HUDEP-2 (cell line): Measurements from ENCODE around the gene ARSG.

Experiments used
- DNase-seq, 76 experiments: peaks; one replicate each; lab custom pipeline; 2025; ENCODE audit not compliant: unreplicated experiment in 76 of 76; lab: John Stamatoyannopoulos, UW

Gene ARSG

GRCh38 chr17:68445671-68446070, 154.4 kb downstream of the ARSG start:
- no peak for DNase-seq

GRCh38 chr17:68446626-68447041, 155.3 kb downstream of the ARSG start:
- peak in 35 of 76 experiments; percentile 4 to 45 (median 21) for DNase-seq

- DNase-seq = no peak
Measured at GRCh38 chr17:68449021-68449739, 157.9 kb downstream of the ARSG start.

GRCh38 chr17:68450391-68450790, 159.1 kb downstream of the ARSG start:
- DNase-seq = no peak

GRCh38 chr17:68450801-68451200, 159.5 kb downstream of the ARSG start:
- no peak for DNase-seq

- no peak for DNase-seq
Measured at GRCh38 chr17:68451670-68452354, 160.5 kb downstream of the ARSG start.

- DNase-seq = no peak
Measured at GRCh38 chr17:68452724-68453290, 161.5 kb downstream of the ARSG start.

- no peak for DNase-seq
Measured at GRCh38 chr17:68453991-68454665, 162.8 kb downstream of the ARSG start.

GRCh38 chr17:68455901-68456338, 164.6 kb downstream of the ARSG start:
- DNase-seq = no peak

- DNase-seq = peak in 30 of 76 experiments; percentile 2 to 46 (median 16)
Measured at GRCh38 chr17:68456339-68457167, 165.3 kb downstream of the ARSG start.

GRCh38 chr17:68457168-68457538, 165.9 kb downstream of the ARSG start, which contains the start of gene WIPI1:
TSS of gene WIPI1 (minus strand) at chr17:68457496. CDS start at chr17:68457421, 75 bp downstream.
- DNase-seq = peak in 27 of 76 experiments; percentile 15 to 75 (median 48)

- DNase-seq = peak in 75 of 76 experiments; percentile 64 to 99 (median 96)
Measured at GRCh38 chr17:68457539-68458259, 166.4 kb downstream of the ARSG start.

- DNase-seq = peak in 5 of 76 experiments; percentile 32 to 46 (median 40)
Measured at GRCh38 chr17:68458260-68459036, 167.2 kb downstream of the ARSG start.

GRCh38 chr17:68459037-68459639, 167.8 kb downstream of the ARSG start:
- DNase-seq = peak in 6 of 76 experiments; percentile 1 to 37 (median 11)

- no peak for DNase-seq
Measured at GRCh38 chr17:68460146-68460545, 168.9 kb downstream of the ARSG start.

GRCh38 chr17:68460715-68461114, 169.4 kb downstream of the ARSG start:
- no peak for DNase-seq

- peak in 1 of 76 experiments; percentile 12 for DNase-seq
Measured at GRCh38 chr17:68461122-68461539, 169.8 kb downstream of the ARSG start.

GRCh38 chr17:68461589-68461988, 170.3 kb downstream of the ARSG start:
- DNase-seq = peak in 60 of 76 experiments; percentile 8 to 75 (median 40)
